A673 (cell line): Measurements from ENCODE around the gene AGAP1. TPM values are rescaled to one million over a fixed set of nuclear protein-coding genes. Genes with fewer than 3 reads are reported as not detected.

ENCODE experiments used
- BruUV-seq: library from RNA; stranded (reverse); fragments of 400-500 nt; replicated peaks from 2 replicates; lab custom pipeline; 2021; lab: Mats Ljungman, UMichigan
- CTCF ChIA-PET: fragments of 300-600 bp; sonication (Branson Sonifier 250); formaldehyde crosslinking; loops from one replicate; lab custom pipeline; 2022; ENCODE audit warnings: antibody characterized with exemption; lab: Charles Lee
- POLR2A ChIA-PET: fragments of 300-600 bp; sonication (Branson Sonifier 250); formaldehyde crosslinking; loops from one replicate; lab custom pipeline; 2022; ENCODE audit warnings: antibody characterized with exemption; ENCODE audit not compliant: low non-redundant PET; lab: Charles Lee
- DNase-seq: peaks from one replicate; pipeline ENCODE4 v3.0.0-alpha.2; 2015; ENCODE audit warnings: low spot score
- H3K27ac ChIP-seq: fragments of 200-600 bp; sonication (generic); 2 replicates; pipeline ENCODE4 v1.5.1; 2016; ENCODE audit warnings: mixed run types, low read depth, mild to moderate bottlenecking, mixed read lengths, antibody characterized with exemption, low read length; ENCODE audit not compliant: poor library complexity, severe bottlenecking
- H3K27me3 ChIP-seq: fragments of 200-600 bp; sonication (generic); replicated peaks from 2 replicates; pipeline ENCODE4 v1.6.1; 2017; ENCODE audit warnings: mixed run types, low read depth, mild to moderate bottlenecking, mixed read lengths, antibody characterized with exemption, low read length; ENCODE audit not compliant: insufficient read depth, poor library complexity
- H3K36me3 ChIP-seq: fragments of 200-600 bp; sonication (generic); 2 replicates; pipeline ENCODE4 v1.6.1; 2016; ENCODE audit warnings: mixed run types, mild to moderate bottlenecking, mixed read lengths, antibody characterized with exemption, low read length; ENCODE audit not compliant: insufficient read depth, poor library complexity, severe bottlenecking
- H3K4me1 ChIP-seq: fragments of 200-600 bp; sonication (generic); 2 replicates; pipeline ENCODE4 v1.6.1; 2017; ENCODE audit warnings: mixed run types, mild to moderate bottlenecking, mixed read lengths, antibody characterized with exemption, low read length; ENCODE audit not compliant: insufficient read depth, poor library complexity, severe bottlenecking
- H3K4me3 ChIP-seq: fragments of 200-600 bp; sonication (generic); 2 replicates; pipeline ENCODE4 v1.5.1; 2016; ENCODE audit warnings: low read depth, mixed run types, mild to moderate bottlenecking, mixed read lengths, low read length; ENCODE audit not compliant: poor library complexity, severe bottlenecking
- H3K9me3 ChIP-seq: fragments of 200-600 bp; sonication (generic); 2 replicates; pipeline ENCODE4 v1.6.1; 2016; ENCODE audit warnings: mixed run types, low read depth, mild to moderate bottlenecking, mixed read lengths, antibody characterized with exemption, low read length; ENCODE audit not compliant: poor library complexity, severe bottlenecking
- EZH2 ChIP-seq: fragments of 200-600 bp; sonication (generic); IDR thresholded peaks from 2 replicates; pipeline ENCODE4 v1.6.1; 2017; ENCODE audit warnings: borderline replicate concordance, low read depth, mild to moderate bottlenecking, mixed read lengths, antibody characterized with exemption, low read length; ENCODE audit not compliant: poor library complexity, severe bottlenecking
- intact Hi-C: fragments of 100-400 bp; cut with micrococcal nuclease; formaldehyde crosslinking; loops from one replicate; pipeline ENCODE4 v1.10.0; 2022; ENCODE audit not compliant: unreplicated experiment
- total RNA-seq: library from RNA; stranded (reverse); gene quantifications from 2 replicates; pipeline ENCODE4 v1.2.3, GENCODE V29; 2021
- TF ChIP-seq, protein P1 (sequence below): fragments of 300-800, 200-600 bp; sonication (generic); conservative IDR thresholded peaks from 2 replicates; pipeline ENCODE4 v1.5.1; 2017; ENCODE audit warnings: low read depth, mild to moderate bottlenecking, antibody characterized with exemption, low read length, moderate library complexity, mixed read lengths

Gene AGAP1
- total RNA-seq, 1 experiment from 2014 or later: 25.3 TPM

DNA sequence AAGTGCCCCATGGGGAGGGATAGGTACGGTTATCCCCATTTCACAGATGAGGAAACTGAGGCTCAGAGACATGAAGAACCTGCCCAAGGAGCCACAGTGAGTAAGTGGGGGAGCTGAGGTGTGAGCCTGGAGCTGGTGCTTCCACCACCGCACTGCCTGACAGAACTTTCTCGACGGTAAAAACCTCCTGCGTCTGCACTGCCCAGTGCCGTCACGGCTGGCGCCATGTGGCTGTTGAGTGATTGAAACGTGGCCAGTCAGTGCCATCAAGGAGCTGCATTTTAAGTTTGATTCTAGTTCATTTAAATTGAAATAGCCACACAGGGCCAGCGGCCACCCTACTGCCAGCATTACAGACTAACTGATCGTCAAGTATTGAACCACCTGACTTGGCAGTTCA is 217.1 kb downstream of the AGAP1 start:
- Histone ChIP-seq H3K4me3 (no peak overlapping the region), H3K36me3 (no peaks in the 10 kb centered on the region), H3K27me3 (no peaks in the 10 kb centered on the region), H3K9me3 (no peaks in the 10 kb centered on the region), H3K4me1 (no peaks in the 10 kb centered on the region), H3K27ac (no peak overlapping the region)
- TF ChIP-seq, protein P1, sequence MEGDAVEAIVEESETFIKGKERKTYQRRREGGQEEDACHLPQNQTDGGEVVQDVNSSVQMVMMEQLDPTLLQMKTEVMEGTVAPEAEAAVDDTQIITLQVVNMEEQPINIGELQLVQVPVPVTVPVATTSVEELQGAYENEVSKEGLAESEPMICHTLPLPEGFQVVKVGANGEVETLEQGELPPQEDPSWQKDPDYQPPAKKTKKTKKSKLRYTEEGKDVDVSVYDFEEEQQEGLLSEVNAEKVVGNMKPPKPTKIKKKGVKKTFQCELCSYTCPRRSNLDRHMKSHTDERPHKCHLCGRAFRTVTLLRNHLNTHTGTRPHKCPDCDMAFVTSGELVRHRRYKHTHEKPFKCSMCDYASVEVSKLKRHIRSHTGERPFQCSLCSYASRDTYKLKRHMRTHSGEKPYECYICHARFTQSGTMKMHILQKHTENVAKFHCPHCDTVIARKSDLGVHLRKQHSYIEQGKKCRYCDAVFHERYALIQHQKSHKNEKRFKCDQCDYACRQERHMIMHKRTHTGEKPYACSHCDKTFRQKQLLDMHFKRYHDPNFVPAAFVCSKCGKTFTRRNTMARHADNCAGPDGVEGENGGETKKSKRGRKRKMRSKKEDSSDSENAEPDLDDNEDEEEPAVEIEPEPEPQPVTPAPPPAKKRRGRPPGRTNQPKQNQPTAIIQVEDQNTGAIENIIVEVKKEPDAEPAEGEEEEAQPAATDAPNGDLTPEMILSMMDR: no peak
- no peak for TF ChIP-seq EZH2
- DNase-seq: no peak
- intact Hi-C loops: no loop called here
- ChIA-PET POLR2A (no interaction called here), CTCF (no interaction called here)
- BruUV-seq: no TSS peak

GRCh38 chr2:235711527-235711926 is 217.7 kb downstream of the AGAP1 start:
- intact Hi-C loops: no loop called here
- BruUV-seq: no TSS peak
- DNase-seq: no peak
- Histone ChIP-seq H3K27me3 (no peaks in the 10 kb centered on the region), H3K36me3 (no peaks in the 10 kb centered on the region), H3K4me1 (no peaks in the 10 kb centered on the region), H3K27ac (no peak overlapping the region), H3K9me3 (no peaks in the 10 kb centered on the region), H3K4me3 (no peak overlapping the region)
- POLR2A ChIA-PET: no interaction called here
- TF ChIP-seq, protein P1: no peak
- no peak for TF ChIP-seq EZH2
- CTCF ChIA-PET: no interaction called here

GRCh38 chr2:235712176-235712575 is 218.3 kb downstream of the AGAP1 start:
- intact Hi-C loops: no loop called here
- DNase-seq: no peak
- no TSS peak for BruUV-seq
- no peaks in the 10 kb centered on the region for H3K36me3 ChIP-seq
- no peak overlapping the region for H3K4me3 ChIP-seq
- no peaks in the 10 kb centered on the region for H3K27me3 ChIP-seq
- no peaks in the 10 kb centered on the region for H3K9me3 ChIP-seq
- CTCF ChIA-PET: no interaction called here
- no peak for TF ChIP-seq EZH2
- TF ChIP-seq, protein P1: no peak
- POLR2A ChIA-PET: no interaction called here
- H3K27ac ChIP-seq: no peak overlapping the region
- no peaks in the 10 kb centered on the region for H3K4me1 ChIP-seq
